Lung (tissue), 12 donors: ENCODE results near the gene RALGDS. TPM values are rescaled to one million over a fixed set of nuclear protein-coding genes. Genes with fewer than 3 reads are reported as not detected.
"Not testable (repeated sequence)": the region's sequence is repeated elsewhere in the genome, so short reads cannot be mapped to it uniquely, and the experiment has no call there.

Experiments
- ATAC-seq: fragments of 200-7000 bp; cut with Tn5 transposase; one replicate; pipeline ENCODE4 v1.9.1; 2020; ENCODE audit warnings: moderate number of reproducible peaks; ENCODE audit not compliant: insufficient read depth, low FRiP score
- DNase-seq, 3 donors: peaks; one replicate each; pipeline ENCODE4 v3.0.0-alpha.2; 2013 to 2017
- H3K27ac ChIP-seq, 2 donors: one replicate each; pipeline ENCODE4 v1.5.1; 2013; ENCODE audit warnings: mild to moderate bottlenecking in 2 of 2, moderate library complexity in 2 of 2, control low read depth in 1 of 2, inconsistent platforms in 1 of 2, low read depth in 1 of 2, low read length in 1 of 2
- H3K27me3 ChIP-seq, 3 donors: one replicate each; pipeline ENCODE4 v1.5.1; 2013; ENCODE audit warnings: low read length in 2 of 3; ENCODE audit not compliant: control insufficient read depth in 3 of 3, insufficient read depth in 3 of 3
- H3K36me3 ChIP-seq, 4 donors: one replicate each; pipeline ENCODE4 v1.5.1; 2013; ENCODE audit warnings: low read length in 4 of 4, mild to moderate bottlenecking in 1 of 4, moderate library complexity in 1 of 4; ENCODE audit not compliant: control insufficient read depth in 4 of 4, insufficient read depth in 4 of 4
- H3K4me1 ChIP-seq, 5 donors: one replicate each; pipeline ENCODE4 v1.5.1; 2013; ENCODE audit warnings: low read length in 5 of 5, mild to moderate bottlenecking in 2 of 5, moderate library complexity in 1 of 5; ENCODE audit not compliant: control insufficient read depth in 5 of 5, insufficient read depth in 5 of 5
- H3K4me3 ChIP-seq: one replicate; pipeline ENCODE4 v1.5.1; 2013; ENCODE audit warnings: mild to moderate bottlenecking, control low read depth, moderate library complexity
- H3K9ac ChIP-seq, 2 donors: one replicate each; pipeline ENCODE4 v1.5.1; 2013; ENCODE audit warnings: low read length in 2 of 2, control low read depth in 1 of 2; ENCODE audit not compliant: insufficient read depth in 1 of 2
- H3K9me3 ChIP-seq, 4 donors: one replicate each; pipeline ENCODE4 v1.5.1; 2013; ENCODE audit warnings: low read length in 3 of 4, mild to moderate bottlenecking in 1 of 4, moderate library complexity in 1 of 4; ENCODE audit not compliant: control insufficient read depth in 4 of 4, insufficient read depth in 3 of 4
- WGBS, 2 donors: extraction: QIAGEN DNeasy Blood & Tissue Kit; methylation state at CpG; one replicate each; pipeline ENCODE4 v1.1.7; 2013; 5-methylcytosine and 5-hydroxymethylcytosine counted together
- polyA plus RNA-seq, 2 donors: library from polyadenylated mRNA; stranded (reverse); fragments of 200-250 nt; gene quantifications; one replicate each; pipeline ENCODE4 v1.2.1, GENCODE V29; 2013
- total RNA-seq, 2 donors: library from RNA; depleted of rRNA in 1 of 2; stranded (reverse); fragments of >200 nt in 1 of 2; gene quantifications; one replicate each; pipeline ENCODE4 v1.2.1, GENCODE V29; 2014 to 2021
- TF ChIP-seq, protein P1 (sequence below): IDR thresholded peaks from 2 replicates; pipeline ENCODE4 v1.5.1; 2012; ENCODE audit warnings: mild to moderate bottlenecking; ENCODE audit errors: control extremely low read depth, extremely low read depth
- donor health status: control.
- donor health status: control.
- donor health status: Bipolar disorder and iron deficiency.
- donor health status: healthy.
- donor health status: DM: yes; HTN: yes; CAD: no.

RALGDS gene
- total and polyA plus RNA-seq, 4 donors = 49.5 to 145 (median 60.9) TPM

DNA sequence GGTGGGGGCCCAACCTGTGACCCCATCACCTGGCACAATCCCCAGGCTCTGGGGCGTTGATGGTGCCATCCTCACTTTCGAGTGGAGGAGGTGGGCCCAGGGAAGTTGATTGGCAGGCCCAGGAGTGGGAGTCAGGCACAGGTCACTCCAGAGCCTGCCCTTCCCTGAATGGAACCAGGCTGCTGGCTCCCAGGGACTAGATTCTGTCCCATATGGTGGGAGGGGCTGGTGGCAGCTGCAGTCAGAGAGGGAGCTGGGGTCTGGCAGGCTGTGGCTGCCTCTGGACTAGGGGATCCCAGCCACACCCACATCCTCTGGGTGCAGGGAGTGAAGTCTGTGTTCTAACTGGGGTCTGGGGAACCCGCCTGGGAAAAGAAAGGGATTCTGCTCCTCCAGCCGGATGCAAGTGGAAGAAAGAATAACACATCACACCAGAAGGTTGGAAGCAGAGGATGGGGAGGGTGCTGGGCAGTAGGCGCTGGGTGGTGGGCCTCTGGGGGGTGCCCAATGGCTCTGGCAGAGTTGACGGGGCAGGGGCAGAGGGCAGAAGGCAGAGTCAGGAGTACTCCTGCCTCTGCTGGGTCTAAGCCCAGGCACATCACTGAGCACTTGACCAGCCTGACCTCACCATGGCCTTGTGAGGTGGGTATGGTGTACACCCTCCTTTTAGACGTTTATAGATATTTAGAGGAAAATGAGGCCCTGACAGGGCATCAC lies 33.5 kb downstream of the RALGDS start:
- Histone ChIP-seq H3K36me3 (no peaks in the 10 kb centered on the region), H3K27me3 (no peaks in the 10 kb centered on the region), H3K27ac (no peak overlapping the region), H3K4me1 (peaks cover 0 to 1% (median 0%) of the 10 kb centered on the region in 5 donors), H3K4me3 (no peak overlapping the region), H3K9me3 (no peaks in the 10 kb centered on the region), H3K9ac (no peak overlapping the region)
- WGBS, 2 donors = 65 to 87% methylated on average over 7 of the region's 7 CpGs
- no peak for ATAC-seq
- no peak for DNase-seq
- TF ChIP-seq, protein P1, sequence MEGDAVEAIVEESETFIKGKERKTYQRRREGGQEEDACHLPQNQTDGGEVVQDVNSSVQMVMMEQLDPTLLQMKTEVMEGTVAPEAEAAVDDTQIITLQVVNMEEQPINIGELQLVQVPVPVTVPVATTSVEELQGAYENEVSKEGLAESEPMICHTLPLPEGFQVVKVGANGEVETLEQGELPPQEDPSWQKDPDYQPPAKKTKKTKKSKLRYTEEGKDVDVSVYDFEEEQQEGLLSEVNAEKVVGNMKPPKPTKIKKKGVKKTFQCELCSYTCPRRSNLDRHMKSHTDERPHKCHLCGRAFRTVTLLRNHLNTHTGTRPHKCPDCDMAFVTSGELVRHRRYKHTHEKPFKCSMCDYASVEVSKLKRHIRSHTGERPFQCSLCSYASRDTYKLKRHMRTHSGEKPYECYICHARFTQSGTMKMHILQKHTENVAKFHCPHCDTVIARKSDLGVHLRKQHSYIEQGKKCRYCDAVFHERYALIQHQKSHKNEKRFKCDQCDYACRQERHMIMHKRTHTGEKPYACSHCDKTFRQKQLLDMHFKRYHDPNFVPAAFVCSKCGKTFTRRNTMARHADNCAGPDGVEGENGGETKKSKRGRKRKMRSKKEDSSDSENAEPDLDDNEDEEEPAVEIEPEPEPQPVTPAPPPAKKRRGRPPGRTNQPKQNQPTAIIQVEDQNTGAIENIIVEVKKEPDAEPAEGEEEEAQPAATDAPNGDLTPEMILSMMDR = no peak

DNA sequence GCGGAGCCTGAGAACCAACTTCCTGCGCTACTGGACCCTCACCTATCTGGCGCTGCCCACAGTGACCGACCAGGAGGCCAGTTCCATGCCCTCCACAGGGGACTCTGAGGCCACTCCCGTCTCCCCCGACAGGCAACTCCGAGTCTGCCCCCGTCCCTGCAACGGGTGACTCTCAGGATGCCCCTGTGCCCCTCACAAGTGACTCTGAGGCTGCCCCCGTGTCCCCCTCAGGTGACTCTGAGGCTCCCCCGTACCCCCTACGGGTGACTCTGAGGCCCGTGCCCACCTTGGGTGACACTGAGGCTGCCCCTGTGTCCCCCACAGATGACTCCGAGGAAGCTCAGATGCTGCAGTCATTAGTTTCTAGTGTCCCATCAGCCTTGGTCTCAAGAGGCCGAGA lies 34.1 kb downstream of the RALGDS start:
- Histone ChIP-seq H3K27me3 (no peaks in the 10 kb centered on the region), H3K4me1 (peaks cover 0 to 1% (median 0%) of the 10 kb centered on the region in 5 donors), H3K9ac (no peak overlapping the region), H3K27ac (no peak overlapping the region), H3K36me3 (no peaks in the 10 kb centered on the region), H3K4me3 (no peak overlapping the region), H3K9me3 (no peaks in the 10 kb centered on the region)
- DNase-seq (no peak), ATAC-seq (no peak)
- 78 to 83% methylated on average over 13 to 15 of the region's 15 CpGs for WGBS, 2 donors
- TF ChIP-seq, protein P1 = no peak

DNA sequence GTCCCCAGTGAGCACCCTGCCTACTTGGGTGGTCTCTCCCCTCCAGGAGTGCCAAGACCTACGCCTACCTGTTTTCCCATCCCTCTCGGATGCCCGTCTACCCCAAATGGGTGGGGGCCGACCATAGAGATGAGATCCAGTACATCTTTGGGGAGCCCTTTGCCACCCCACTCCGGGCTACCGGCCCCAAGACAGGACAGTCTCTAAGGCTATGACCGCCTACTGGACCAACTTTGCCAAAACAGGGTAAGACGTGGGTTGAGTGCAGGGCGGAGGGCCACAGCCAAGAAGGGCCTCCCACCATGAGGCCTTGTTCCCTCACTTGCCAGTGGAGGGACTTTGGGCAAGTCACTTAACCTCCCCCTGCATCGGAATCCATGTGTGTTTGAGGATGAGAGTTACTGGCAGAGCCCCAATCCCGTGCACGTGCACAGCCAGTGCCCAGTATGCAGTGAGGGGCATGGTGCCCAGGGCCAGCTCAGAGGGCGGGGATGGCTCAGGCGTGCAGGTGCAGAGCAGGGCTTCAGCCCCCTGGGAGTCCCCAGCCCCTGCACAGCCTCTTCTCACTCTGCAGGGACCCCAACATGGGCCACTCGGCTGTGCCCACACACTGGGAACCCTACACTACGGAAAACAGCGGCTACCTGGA lies 34.7 kb downstream of the RALGDS start:
- H3K9ac ChIP-seq, ATAC-seq, H3K36me3 ChIP-seq, H3K4me1 ChIP-seq, DNase-seq, H3K4me3 ChIP-seq, H3K27me3 ChIP-seq, H3K9me3 ChIP-seq, H3K27ac ChIP-seq: not testable (repeated sequence)
- WGBS, 2 donors = 91 to 94% methylated on average over 16 to 17 of the region's 17 CpGs

DNA sequence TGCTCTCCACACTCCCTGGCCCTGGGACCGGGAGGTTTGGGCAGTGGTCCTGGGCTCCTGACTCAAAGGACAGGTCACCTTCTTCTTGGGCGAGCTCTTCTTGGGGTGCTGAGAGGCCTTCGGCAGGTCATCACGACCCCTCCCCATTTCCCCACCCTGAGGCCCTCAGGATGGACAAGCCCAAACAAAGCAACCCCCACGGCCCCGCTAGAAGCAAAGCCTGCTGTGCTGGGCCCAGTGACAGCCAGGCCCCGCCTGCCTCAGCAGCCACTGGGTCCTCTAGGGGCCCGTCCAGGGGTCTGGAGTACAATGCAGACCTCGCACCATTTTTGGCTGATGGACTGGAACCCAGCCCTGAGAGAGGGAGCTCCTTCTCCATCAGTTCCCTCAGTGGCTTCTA lies 37.4 kb downstream of the RALGDS start:
- not testable (repeated sequence) for H3K4me3 ChIP-seq, H3K9ac ChIP-seq, ATAC-seq, H3K9me3 ChIP-seq, H3K27me3 ChIP-seq, DNase-seq, H3K27ac ChIP-seq, H3K4me1 ChIP-seq, H3K36me3 ChIP-seq
- 63 to 70% methylated on average over 9 of the region's 9 CpGs for WGBS, 2 donors

DNA sequence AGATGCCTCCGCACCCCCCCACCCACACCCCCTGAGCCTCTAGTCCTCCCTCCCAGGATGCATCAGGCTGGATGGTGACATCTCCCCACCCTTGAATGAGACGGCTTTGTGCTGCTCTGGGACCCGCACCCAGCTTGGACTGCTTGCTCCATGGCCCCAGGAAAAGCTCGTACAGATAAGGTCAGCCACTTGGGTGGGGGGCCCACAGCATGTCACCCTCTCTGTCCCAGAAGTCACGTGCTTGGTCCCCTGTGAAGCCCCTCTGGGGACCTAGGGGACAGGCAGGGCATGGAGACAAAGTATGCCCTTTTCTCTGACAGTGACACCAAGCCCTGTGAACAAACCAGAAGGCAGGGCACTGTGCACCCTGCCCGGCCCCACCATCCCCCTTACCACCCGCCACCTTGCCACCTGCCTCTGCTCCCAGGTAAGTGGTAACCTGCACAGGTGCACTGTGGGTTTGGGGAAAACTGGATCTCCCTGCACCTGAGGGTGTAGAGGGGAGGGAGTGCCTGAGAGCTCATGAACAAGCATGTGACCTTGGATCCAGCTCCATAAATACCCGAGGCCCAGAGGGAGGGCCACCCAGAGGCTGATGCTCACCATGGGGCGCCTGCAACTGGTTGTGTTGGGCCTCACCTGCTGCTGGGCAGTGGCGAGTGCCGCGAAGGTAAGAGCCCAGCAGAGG lies 38.9 kb downstream of the RALGDS start:
- not testable (repeated sequence) for H3K36me3 ChIP-seq, ATAC-seq, H3K4me3 ChIP-seq, H3K9me3 ChIP-seq, H3K9ac ChIP-seq, H3K27ac ChIP-seq, H3K4me1 ChIP-seq, DNase-seq, H3K27me3 ChIP-seq
- 72 to 81% methylated on average over 5 to 8 of the region's 12 CpGs for WGBS, 2 donors

DNA sequence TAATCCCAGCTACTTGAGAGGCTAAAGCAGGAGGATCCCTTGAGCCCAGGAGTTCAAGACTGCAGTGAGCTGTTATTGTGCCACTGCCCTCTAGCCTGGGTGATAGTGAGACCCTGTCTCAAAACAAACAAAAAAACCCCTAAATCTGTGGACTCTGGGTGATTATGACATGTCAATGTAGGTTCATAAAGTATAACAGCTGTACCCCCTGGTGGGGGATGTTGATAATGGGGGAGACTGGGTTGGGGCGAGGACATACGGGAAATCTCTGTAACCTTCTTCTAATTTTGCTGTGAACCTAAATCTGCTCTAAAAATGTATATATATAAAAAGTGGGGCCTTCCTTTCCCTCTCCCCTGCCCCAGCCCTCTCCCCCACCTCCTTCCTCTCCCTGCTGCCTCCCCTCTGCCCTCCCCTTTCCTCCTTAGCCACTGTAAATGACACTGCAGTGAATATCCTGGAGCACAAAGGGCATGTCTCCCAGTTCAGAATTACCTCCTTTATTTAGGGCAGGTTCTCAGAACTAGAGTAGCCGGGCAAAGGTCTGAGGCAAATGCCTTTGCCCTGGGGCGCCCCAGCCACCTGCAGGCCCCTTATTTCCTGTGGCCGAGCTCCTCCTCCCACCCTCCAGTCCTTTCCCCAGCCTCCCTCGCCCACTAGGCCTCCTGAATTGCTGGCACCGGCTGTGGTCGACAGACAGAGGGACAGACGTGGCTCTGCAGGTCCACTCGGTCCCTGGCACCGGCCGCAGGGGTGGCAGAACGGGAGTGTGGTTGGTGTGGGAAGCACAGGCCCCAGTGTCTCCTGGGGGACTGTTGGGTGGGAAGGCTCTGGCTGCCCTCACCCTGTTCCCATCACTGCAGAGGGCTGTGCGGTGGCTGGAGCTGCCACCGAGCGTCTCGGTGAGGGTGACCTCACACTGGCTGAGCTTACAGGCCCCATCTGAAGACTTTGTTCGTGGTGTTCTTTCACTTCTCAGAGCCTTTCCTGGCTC lies 40.0 kb downstream of the RALGDS start:
- H3K9ac ChIP-seq, H3K9me3 ChIP-seq, H3K4me1 ChIP-seq, H3K27me3 ChIP-seq, ATAC-seq, H3K27ac ChIP-seq, H3K4me3 ChIP-seq, H3K36me3 ChIP-seq, DNase-seq: not testable (repeated sequence)
- WGBS, 2 donors = 72 to 77% methylated on average over 9 to 10 of the region's 18 CpGs
